HG03066 (cell line): ENCODE measurements around the gene RHBDD1.
"Not testable (repeated sequence)": the region's sequence is repeated elsewhere in the genome, so short reads cannot be mapped to it uniquely, and the experiment has no call there.

Experiments
- ATAC-seq: cut with Tn5 transposase; IDR thresholded peaks from one replicate; pipeline ENCODE4 v1.9.1; 2021; ENCODE audit warnings: low read depth; ENCODE audit not compliant: unreplicated experiment

Gene RHBDD1

DNA sequence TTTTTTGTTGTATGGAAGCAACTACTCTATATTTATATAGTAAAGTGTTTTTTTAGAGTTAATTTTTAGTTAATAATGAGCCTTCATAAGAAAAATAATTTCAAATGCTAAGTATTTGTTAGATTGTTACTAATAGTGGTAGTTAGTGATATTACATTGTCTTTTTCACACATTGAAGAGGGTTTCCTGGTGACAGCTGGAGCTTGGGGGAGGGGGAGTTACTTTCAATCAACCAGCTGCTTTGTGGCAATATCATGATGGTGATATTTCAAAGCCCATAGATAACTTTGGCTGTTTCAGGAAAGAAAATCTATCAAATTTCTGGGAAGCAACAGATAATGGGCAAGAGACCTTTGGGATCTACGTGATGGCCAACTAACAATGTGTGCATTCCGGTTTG lies 4.1 kb downstream of the RHBDD1 start:
- ATAC-seq: no peak

DNA sequence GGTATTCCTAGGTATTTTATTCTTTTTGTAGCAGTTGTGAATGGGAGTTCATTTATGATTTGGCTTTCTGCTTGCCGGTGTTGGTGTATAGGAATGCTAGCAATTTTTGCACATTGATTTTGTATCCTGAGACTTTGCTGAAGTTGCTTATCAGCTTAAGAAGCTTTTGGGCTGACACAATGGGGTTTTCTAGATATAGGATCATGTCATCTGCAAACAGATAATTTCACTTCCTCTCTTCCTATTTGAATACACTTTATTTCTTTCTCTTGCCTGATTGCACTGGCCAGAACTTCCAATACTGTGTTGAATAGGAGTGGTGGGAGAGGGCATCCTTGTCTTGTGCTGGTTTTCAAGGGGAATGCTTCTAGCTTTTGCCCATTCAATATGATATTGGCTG lies 7.1 kb downstream of the RHBDD1 start:
- not testable (repeated sequence) for ATAC-seq

DNA sequence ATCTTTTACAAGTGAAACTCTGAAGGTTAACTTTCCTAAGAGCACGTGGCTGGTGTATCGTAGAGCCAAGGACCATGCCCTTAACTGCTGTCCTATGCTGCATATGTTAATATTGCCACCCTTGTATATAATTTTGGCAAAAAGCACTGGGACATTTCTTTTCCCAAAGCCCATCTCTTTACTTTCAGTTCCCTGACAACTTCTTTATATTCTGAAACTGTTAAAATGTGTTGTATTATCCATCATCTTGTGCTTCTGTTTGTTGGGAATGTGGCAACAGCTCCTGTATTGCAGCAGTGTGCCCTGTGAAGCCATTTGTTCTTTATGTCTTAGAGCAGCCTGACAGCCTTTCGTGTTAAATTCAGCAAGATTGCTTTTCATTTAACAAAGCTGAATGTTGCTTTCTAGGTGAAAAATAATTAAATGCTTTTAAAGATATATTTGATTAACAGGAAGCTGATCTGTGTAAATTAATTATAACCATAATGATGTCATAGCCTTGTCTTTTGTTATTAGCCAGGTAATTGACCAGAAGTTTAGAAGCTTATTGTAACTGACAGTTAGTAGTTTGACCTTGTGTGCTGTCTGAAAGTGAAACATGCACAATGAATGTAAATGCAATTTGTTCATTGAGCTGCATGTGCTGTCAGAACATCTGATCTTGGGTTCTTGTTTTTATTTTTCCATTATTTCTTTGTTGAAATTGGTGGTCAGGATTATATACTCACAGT lies 9.7 kb downstream of the RHBDD1 start:
- no peak for ATAC-seq

DNA sequence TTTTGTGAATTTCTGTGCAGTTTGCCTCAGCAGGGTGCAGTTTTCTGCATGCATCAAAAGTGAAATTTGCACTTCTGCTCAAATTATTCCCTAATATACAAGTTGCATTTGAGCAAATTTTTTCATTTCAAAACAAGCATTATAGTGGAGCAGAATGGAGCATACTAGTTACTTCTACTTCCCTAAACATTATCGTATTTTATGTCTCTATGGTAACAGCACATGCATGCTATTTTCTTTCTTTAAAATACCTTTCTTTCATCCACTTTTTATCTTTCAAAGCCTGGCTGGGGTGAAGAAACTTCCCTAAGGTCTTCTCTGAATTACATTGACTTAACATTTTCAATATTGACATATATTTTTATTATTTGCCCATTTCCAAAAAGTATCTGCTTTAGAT lies 11.2 kb downstream of the RHBDD1 start:
- no peak for ATAC-seq

DNA sequence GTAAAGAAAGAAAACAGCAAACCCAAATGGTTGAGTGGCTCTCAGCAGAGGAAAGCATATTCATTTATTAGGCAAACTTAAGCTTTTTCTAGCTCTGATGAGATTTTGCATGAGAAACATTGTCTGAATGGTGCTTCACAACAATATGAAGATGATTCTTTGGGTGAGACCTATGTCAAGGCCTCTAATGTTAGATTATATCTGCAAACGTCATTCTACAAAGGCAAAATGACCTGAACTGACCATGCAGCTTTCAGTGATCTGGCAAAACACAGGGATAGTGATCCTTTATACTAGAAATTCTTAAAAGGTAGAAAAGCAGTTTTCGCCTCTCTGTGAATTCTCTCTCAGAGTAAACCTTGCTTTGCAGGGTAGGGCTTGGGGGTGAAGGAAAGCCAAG lies 11.7 kb downstream of the RHBDD1 start:
- ATAC-seq: no peak

DNA sequence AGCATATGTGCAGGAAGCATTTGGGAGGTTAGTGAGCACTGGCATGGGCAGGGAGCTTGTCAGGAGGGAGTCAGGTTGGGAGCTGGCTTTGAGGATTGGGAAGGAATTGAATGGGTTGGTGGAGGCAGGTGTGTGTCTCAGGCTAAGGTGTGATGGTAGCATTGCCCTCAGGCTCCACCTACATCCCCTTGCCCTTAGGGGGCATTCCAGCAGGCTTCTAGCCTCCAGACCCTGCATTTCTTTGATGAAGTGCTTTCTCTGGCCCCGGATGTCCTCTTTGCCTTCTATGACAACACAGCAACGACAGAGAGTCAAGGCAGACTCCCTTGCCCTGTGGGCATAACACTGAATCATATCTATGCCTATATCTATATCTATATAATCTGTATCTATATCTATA lies 13.5 kb downstream of the RHBDD1 start:
- ATAC-seq: no peak

DNA sequence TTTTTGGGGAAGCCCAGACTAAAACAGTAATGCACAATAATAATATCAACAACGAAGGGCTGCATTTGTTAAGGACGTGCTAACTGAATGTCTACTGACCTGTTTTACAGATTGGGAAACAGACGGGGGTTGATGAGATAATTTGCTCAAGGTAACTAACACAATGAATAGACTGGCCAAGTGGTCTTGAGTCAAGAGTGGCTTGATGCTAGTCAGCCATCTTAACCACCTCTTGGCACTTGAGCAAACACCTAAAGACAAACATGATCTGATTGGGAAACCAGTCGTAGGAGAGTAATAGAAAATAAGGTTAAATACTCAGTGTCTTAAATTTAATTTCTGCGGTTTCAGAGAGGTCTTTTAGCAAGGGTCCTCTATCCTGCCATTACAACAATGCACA lies 14.2 kb downstream of the RHBDD1 start:
- ATAC-seq: no peak

DNA sequence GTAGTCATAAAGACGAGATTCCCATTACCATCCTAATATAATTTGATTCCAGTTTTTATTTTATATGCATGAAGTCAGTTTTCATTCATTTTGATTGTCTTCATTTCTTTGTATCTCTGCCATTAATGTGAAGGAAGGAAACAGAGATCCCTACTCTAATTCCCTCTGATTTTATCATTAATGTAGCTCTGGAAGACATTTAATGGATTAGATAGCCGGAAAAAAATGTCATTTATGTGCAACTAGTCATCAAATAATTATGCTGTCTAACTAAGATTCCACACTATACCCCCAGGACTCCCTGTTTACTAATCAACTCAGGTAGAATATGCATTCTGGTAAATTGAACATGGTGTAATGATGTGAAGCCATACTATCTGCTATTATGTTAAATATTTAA lies 19.9 kb downstream of the RHBDD1 start:
- no peak for ATAC-seq

DNA sequence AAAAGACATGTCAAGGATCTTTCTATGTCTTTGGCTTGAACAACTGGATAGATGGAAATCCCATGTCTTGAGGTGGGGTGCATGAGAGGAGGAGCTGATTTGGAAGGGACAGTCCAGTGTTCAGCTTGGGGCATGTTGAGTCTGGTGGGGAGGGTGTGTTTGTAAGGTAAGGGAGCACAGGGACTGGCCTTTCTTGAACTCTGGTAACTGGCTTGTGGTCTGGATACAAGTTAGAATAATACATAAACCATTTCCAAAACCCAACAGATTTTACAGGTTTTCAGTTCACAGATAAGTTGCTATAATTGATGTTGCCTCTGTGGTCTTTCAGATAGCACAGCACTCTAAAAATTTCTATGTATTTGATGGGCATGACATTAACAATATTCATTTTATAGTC lies 24.2 kb downstream of the RHBDD1 start:
- ATAC-seq: peak; percentile 46

DNA sequence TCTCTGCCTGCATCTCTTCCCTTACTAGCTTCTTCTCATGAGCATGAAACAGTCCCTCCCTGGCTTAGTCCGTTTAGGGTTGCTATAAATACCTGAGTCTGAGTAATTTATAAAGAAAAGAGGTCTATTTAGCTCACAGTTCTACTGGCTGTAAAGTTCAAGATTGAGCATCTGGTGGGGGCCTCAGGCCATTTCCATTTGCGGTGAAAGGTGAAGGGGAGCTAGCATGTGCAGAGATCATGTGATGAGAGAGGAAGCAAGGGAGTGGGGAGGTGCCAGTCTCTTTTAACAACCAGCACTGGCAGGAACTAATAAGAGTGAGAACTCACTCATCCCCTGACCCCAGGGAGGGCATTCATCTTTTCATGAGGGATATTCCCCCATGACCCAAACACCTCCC lies 26.8 kb downstream of the RHBDD1 start:
- peak; percentile 65 for ATAC-seq

DNA sequence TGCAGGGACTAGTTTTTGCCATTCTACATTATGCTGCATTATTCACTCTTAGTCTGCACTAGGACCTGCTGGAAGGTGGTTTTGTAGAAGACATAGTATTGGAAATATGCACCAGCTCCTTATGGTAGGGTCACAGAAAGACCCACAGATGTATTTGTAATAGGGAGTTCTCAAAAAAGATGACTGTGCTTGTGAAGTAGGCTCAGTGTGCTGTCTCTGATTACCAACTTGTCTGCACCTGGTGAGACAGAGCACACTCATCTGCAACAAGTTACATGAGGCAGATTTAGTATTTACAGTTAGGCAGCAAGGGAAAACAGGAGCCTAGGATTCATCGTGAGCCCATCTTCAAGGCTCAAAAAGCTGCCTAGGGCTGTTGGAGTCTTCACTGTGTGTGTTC lies 29.4 kb downstream of the RHBDD1 start:
- no peak for ATAC-seq

DNA sequence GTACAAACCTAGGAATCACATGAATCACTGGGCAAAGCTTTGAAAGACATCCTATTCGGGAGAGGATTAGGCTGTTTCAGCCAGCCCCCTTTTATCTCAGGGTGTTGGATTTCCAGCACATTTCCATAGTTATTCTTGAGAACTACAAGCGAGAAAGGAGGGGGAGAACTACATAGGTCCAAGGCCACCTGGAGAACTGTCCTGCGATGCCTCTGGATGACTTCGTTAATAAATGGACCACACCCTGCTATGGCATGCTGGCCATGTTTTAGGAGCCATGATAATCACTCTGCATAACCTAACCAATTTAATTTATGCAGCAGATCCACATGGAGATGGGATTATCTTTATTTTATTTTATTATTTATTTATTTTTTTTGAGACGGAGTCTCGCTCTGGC lies 29.9 kb downstream of the RHBDD1 start:
- ATAC-seq: no peak

DNA sequence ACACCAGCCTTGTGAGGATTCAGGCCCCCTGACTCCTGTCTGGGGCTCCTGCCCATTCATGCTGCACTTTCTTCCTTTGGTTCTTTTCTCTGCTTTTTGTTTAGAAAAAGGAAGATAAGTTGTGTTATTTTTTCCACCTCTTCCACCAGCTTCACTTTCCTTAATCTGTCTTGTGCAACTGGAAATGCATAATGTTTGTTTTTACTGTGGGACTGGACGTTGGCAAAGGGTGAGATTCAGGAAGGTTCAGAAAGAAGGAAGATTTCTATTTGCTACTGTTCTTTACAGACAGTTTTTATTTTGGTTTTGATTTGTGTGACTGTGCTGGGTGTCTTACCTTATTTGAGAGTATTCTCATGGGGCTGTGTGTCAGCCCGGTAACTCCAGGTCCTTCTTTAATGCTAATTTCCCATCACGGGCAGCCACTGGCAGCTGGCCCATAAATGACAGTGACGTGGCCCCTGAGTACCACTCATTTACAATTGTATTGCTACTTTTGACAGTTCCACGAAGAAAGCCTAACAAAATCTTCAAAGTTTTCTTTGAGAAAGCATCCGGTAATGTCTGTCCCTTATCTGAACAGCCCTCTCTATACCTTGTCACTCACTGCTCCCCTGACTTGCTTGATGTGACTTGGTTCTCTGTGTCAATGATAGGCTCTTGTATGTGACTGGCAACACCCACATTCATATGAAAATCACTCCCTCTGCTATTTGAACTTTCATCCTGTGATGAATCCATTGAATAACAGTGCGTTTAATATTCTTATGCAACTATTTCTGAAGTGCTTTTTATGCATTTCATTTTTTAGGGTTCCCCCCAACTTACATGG lies 32.7 kb downstream of the RHBDD1 start:
- ATAC-seq: no peak

DNA sequence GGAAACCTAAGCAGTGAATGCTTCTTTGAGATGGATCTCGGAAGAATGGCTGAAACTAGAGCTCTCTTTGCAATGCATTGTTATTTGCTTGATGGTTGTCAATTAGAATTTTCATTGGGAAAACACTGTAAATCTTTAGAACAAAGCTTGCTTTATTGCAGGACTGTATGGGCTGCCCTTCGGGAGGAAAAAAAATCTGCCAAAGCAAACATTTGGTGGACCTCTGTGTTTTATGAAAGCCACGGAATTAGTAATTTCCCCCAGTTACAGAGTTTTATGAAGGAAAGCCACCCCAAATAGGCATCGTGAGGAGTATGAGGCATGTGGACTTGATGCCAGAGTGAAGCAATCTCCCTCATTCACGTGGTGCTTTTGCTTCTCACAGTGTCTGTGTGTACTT lies 33.5 kb downstream of the RHBDD1 start:
- no peak for ATAC-seq

DNA sequence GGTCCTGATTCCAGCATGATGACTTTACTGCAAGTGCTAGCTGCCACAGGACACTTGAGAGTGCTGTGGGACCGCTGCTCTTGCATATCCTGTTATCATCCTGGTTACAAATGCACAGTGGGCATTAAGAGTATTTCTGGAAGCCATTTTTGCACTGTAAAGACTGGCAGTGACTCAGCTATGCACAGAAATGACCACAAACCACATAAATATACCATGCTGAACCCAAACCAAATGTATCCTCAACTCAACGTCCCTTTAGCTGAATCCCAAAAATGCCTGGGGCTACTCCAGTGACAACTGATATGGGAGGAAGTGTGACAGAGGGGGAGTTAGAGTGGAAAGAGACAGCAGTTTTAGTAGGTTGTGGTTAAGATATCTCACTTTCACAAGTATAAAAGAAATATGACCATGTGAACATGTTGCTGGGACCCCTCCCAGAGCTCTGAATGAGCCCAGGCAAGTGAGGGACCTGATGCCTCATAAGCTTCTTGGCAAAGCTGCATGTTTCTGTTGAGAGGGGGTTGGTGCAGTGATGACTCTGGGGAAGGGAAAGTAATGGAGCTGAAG lies 37.3 kb downstream of the RHBDD1 start:
- peak; percentile 71 for ATAC-seq

DNA sequence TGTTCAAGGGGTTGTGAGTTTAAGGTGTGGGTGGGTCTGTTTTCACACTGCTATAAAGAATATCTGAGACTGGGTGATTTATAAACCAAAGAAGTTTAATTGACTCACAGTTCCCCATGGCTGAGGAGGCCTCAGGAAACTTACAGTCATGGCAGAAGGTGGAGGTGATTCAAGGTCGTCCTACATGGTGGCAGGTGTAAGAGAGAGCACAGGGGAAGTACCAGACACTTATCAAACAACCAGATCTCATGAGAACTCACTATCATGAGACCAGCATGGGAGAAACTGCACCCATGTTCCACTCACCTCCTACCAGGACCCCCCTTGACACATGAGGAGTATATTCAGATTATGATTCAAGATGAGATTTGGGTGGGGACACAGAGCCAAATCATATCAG lies 38.0 kb downstream of the RHBDD1 start:
- no peak for ATAC-seq

DNA sequence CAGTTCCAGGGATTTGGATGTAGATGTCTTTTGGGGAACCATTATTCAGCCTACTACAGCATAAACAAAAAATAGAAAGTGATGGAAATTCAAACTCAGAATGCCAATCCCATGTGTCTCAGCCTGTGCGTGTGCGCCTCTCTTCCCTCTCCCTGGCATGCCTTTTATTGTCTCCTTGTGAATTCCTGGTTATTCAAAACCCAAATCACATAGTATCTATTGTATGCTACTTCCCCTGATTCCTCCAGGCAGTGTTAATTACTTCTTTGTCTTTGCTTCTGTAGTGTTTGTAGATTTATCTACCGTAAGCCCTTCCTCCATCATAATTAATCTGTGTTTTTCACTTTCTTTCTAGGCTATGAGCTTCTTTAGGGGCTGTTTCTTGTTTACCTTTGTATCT lies 38.9 kb downstream of the RHBDD1 start:
- no peak for ATAC-seq

DNA sequence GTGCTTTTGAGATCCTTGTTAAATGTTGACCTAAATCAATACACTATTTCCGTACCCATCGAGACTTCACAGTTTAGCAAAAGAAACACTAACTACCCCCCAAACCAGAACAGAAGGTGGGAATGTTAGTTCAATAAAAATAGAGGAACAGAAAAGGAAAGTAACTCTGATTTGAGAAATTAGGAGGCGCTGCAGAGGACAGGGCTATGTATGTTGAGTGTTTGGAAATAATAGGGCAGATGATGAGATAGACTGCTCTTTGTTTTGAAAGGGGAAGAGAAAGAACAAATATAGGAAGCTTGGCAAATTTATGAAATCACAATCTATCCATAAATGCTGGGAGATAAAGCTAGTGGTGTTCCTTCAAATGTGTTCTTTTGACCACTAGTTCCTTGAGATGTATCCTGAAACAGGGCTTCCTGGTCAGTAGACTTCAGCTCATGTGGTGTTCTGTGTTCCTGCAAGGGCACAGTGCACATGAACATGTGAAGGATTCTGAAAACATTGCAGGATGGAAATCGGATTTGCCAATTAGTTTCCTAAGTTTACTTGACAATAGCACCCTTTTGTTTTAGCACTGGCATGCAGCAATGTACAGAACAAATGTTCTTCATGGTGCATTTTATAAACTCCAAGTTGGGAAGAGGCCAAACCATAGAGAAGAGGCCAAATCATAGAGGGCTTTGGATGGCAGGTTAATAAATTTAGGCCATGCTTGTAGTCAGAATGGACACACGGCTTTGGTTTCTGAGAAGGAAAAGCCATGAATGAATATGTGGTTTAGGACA lies 39.8 kb downstream of the RHBDD1 start:
- no peak for ATAC-seq

DNA sequence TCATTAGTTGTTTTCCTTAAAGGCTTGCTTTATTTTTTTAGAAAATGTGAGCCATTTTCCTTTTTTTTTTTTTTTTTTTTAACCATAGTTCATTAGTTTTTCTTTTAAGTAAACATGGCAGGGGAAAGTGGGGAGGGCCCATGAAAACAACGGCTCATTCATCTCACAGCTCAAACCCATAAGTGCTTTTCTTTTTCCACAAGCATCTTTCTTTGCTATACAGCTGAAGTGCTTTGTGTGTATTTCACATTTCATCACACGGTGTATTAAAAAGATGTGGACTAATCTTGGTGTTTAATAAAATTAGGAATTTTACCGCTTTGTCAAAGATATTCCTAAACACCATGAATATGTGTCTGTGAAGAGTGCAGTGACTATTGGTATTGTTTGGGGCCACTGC lies 41.6 kb downstream of the RHBDD1 start:
- no peak for ATAC-seq

DNA sequence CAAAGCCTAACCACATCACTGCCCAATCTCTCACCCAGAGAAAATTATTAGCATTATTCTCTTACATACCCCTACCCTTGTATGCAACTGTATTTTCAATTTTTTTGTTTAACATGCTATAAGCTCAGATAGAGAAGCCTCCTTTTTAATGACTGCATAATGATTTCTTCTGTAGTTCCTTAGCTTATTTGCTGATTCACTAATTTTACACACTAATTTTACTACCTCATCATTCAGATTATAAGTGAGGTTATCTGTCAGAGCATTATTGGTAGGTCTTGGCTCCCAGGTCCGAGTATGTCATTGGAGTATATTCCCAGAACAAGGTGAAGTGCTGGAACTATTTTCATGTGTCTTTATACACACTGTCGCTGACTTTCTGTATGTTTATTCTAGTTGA lies 45.4 kb downstream of the RHBDD1 start:
- no peak for ATAC-seq

DNA sequence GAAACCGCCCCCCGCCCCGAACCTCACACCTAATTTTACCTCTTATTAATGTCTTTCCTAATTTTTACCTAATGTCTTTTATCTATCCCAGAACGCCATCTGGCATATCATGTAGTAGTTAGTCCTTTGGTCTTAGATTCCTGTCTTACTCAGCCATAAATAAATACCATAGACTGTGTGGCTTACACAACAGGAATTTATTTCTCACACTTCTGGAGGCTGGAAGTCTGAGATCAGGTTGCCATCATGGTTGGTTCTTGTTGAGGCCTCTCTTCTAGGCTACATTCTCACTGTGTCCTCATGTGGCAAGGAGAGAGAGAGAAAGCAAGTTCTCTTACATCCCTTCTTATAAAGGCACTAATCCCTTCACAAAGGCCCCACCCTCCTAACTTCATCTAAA lies 46.8 kb downstream of the RHBDD1 start:
- no peak for ATAC-seq
